WTC11 (cell line): ENCODE measurements around the gene POLR1G.

Source experiments
- ATF2 ChIP-seq: sonication (generic); formaldehyde crosslinking; IDR thresholded peaks from 2 replicates; pipeline ENCODE4 v1.8.1; 2022; ENCODE audit warnings: low read depth, missing genetic modification reagents, borderline replicate concordance
- ATF6 ChIP-seq: sonication (generic); formaldehyde crosslinking; IDR thresholded peaks from 2 replicates; pipeline ENCODE4 v1.8.1; 2023; ENCODE audit warnings: mild to moderate bottlenecking, missing genetic modification reagents
- CREM ChIP-seq: sonication (generic); formaldehyde crosslinking; IDR thresholded peaks from 2 replicates; pipeline ENCODE4 v1.8.1; 2022; ENCODE audit warnings: mild to moderate bottlenecking, missing genetic modification reagents, moderate library complexity
- CTCF ChIP-seq: fragments of 200-600 bp; IDR thresholded peaks from 2 replicates; pipeline ENCODE4 v1.8.0; 2022; ENCODE audit warnings: antibody characterized with exemption
- ELF4 ChIP-seq: sonication (generic); formaldehyde crosslinking; IDR thresholded peaks from 2 replicates; pipeline ENCODE4 v1.8.1; 2022; ENCODE audit warnings: low read depth, mild to moderate bottlenecking, moderate library complexity, missing genetic modification reagents
- FOXJ3 ChIP-seq: sonication (generic); formaldehyde crosslinking; IDR thresholded peaks from 2 replicates; pipeline ENCODE4 v1.9.0; 2021; ENCODE audit warnings: missing genetic modification reagents, mild to moderate bottlenecking, borderline replicate concordance
- JAZF1 ChIP-seq: fragments of 250-450 bp; sonication (Bioruptor Pico); IDR thresholded peaks from 2 replicates; pipeline ENCODE4 v1.9.0; 2021; ENCODE audit warnings: moderate library complexity, mild to moderate bottlenecking, inconsistent platforms
- JUN ChIP-seq: sonication (generic); formaldehyde crosslinking; IDR thresholded peaks from 2 replicates; pipeline ENCODE4 v1.8.0; 2023; ENCODE audit warnings: mild to moderate bottlenecking, missing genetic modification reagents
- MAX ChIP-seq: sonication (generic); formaldehyde crosslinking; IDR thresholded peaks from 2 replicates; pipeline ENCODE4 v1.8.0; 2022; ENCODE audit warnings: mild to moderate bottlenecking, missing genetic modification reagents
- MLX ChIP-seq: sonication (generic); formaldehyde crosslinking; IDR thresholded peaks from 2 replicates; pipeline ENCODE4 v1.8.1; 2023; ENCODE audit warnings: mild to moderate bottlenecking, missing genetic modification reagents, moderate library complexity
- NFYB ChIP-seq: sonication (generic); formaldehyde crosslinking; conservative IDR thresholded peaks from 2 replicates; pipeline ENCODE4 v1.8.0; 2022; ENCODE audit warnings: low read depth, missing genetic modification reagents
- PRDM15 ChIP-seq: sonication (generic); formaldehyde crosslinking; IDR thresholded peaks from 2 replicates; pipeline ENCODE4 v1.8.0; 2022; ENCODE audit warnings: missing genetic modification reagents
- SMAD3 ChIP-seq: sonication (generic); formaldehyde crosslinking; IDR thresholded peaks from 2 replicates; pipeline ENCODE4 v1.8.0; 2022; ENCODE audit warnings: missing genetic modification reagents, mild to moderate bottlenecking, borderline replicate concordance
- ZSCAN18 ChIP-seq: fragments of 250-450 bp; sonication (Bioruptor Pico); IDR thresholded peaks from 2 replicates; pipeline ENCODE4 v2.1.2; 2022; ENCODE audit warnings: mild to moderate bottlenecking, moderate library complexity

GRCh38 chr19:45439190-45439568 is 32.7 kb downstream of the POLR1G start:
- TF ChIP-seq JAZF1 (no peak), MAX (no peak), ELF4 (CRISPR knock-in tag) (no peak), JUN (CRISPR knock-in tag) (no peak), ATF2 (no peak), MLX (CRISPR knock-in tag) (no peak), CTCF (no peak), FOXJ3 (CRISPR knock-in tag) (no peak), CREM (no peak), ATF6 (no peak), SMAD3 (CRISPR knock-in tag) (no peak), NFYB (CRISPR knock-in tag) (no peak), ZSCAN18 (no peak), PRDM15 (CRISPR knock-in tag) (no peak)
